Thoracic aorta (tissue), 2 donors: Measurements from ENCODE around the gene VAV2. TPM values are rescaled to one million over a fixed set of nuclear protein-coding genes. Genes with fewer than 3 reads are reported as not detected.

Experiments
- ATAC-seq: fragments of 150-250 bp; one replicate; pipeline ENCODE4 v1.8.0; 2017; ENCODE audit warnings: low read depth; ENCODE audit not compliant: insufficient number of reproducible peaks, low FRiP score
- DNase-seq: peaks from one replicate; pipeline ENCODE4 v3.0.0-alpha.2; 2020; ENCODE audit warnings: low spot score
- H3K27ac ChIP-seq, 2 donors: fragments of 200-600 bp; sonication (generic); 1 replicate in 1 of 2; 2 replicates in 1 of 2; pipeline ENCODE4 v1.5.1; 2016; ENCODE audit warnings: mild to moderate bottlenecking in 2 of 2, moderate library complexity in 2 of 2
- H3K27me3 ChIP-seq: fragments of 200-600 bp; sonication (generic); replicated peaks from 2 replicates; pipeline ENCODE4 v1.6.0; 2016; ENCODE audit warnings: mild to moderate bottlenecking; ENCODE audit not compliant: insufficient read depth
- H3K36me3 ChIP-seq: fragments of 200-600 bp; sonication (generic); one replicate; pipeline ENCODE4 v1.5.1; 2016
- H3K4me1 ChIP-seq, 2 donors: fragments of 200-600 bp; sonication (generic); 1 replicate in 1 of 2; 2 replicates in 1 of 2; pipeline versions ENCODE4 v1.5.1 to v1.6.0; 2016; ENCODE audit warnings: low read depth in 2 of 2, mild to moderate bottlenecking in 1 of 2; ENCODE audit not compliant: control insufficient read depth in 1 of 2
- H3K4me3 ChIP-seq: fragments of 200-600 bp; sonication (generic); 2 replicates; pipeline ENCODE4 v1.5.1; 2016; ENCODE audit warnings: mild to moderate bottlenecking
- H3K9me3 ChIP-seq: fragments of 200-600 bp; sonication (generic); 2 replicates; pipeline ENCODE4 v1.5.1; 2016
- total RNA-seq, 2 donors: library from RNA; depleted of rRNA; stranded (reverse); fragments of >200 nt; gene quantifications; one replicate each; pipeline versions ENCODE4 v1.1.0 to v1.2.3, GENCODE V29; 2016
- TF ChIP-seq, protein P1 (sequence below): fragments of 200-600 bp; sonication (generic); IDR thresholded peaks from one replicate; pipeline ENCODE4 v1.5.1; 2019; ENCODE audit warnings: antibody characterized with exemption

Gene VAV2
- total RNA-seq, 2 donors from 2014 or later: 10.1 to 11.5 TPM

DNA sequence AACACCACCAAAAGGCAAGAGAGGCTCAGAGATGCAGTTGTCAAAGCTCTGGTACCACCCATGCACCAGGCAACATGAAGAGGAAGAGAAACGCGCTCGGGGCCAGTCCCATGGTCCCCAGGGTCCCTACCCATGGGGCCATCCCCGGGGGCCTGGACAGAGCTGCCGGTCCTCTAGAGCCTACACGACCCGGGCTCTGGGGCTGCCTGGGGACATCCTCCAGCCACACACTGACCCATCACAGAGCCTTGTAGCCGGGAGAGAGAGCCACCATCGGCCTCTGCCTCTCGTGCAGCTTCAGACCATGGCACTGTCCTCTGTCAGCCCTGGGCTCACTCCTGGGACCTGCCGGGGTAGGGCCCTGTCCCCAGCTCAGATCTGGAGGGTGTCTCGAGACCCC, 23.7 kb downstream of the VAV2 start:
- no peaks in the 10 kb centered on the region for H3K36me3 ChIP-seq
- no peaks in the 10 kb centered on the region for H3K4me1 ChIP-seq
- H3K27me3 ChIP-seq: no peaks in the 10 kb centered on the region
- no peak overlapping the region for H3K4me3 ChIP-seq
- ATAC-seq (no peak), DNase-seq (no peak)
- TF ChIP-seq, protein P1, sequence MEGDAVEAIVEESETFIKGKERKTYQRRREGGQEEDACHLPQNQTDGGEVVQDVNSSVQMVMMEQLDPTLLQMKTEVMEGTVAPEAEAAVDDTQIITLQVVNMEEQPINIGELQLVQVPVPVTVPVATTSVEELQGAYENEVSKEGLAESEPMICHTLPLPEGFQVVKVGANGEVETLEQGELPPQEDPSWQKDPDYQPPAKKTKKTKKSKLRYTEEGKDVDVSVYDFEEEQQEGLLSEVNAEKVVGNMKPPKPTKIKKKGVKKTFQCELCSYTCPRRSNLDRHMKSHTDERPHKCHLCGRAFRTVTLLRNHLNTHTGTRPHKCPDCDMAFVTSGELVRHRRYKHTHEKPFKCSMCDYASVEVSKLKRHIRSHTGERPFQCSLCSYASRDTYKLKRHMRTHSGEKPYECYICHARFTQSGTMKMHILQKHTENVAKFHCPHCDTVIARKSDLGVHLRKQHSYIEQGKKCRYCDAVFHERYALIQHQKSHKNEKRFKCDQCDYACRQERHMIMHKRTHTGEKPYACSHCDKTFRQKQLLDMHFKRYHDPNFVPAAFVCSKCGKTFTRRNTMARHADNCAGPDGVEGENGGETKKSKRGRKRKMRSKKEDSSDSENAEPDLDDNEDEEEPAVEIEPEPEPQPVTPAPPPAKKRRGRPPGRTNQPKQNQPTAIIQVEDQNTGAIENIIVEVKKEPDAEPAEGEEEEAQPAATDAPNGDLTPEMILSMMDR: no peak
- H3K27ac ChIP-seq: no peak overlapping the region
- no peaks in the 10 kb centered on the region for H3K9me3 ChIP-seq

DNA sequence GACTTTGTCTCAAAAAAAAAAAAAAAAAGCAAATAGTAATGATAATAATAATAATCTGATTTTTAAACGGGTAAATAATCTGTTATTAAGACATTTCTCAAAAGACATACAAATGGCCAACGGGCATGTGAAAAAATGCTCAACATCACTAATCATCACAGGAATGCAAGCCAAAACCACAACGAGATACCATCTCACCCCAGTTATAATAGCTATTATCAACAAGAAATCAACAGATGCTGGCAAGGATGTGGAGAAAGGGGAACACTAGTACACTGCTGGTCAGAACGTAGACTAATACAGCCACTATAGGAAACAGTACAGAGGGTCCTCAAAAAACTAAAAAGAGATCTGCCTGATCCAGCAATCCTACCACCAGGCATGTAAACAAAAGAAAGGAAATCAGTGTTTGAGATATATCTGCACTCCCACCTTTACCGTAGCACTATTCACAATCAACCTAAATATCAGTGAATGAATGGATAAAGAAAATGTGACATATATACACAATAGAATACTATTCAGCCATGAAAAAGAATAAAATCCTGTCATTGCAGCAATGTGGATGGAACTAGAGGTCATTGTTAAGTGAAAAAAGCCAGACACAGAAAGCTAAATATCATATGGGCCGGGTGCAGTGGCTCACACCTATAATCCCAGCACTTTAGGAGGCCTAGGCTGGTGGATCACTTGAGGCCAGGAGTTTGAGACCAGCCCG, 24.9 kb downstream of the VAV2 start:
- H3K9me3 ChIP-seq: no peaks in the 10 kb centered on the region
- TF ChIP-seq, protein P1: no peak
- no peaks in the 10 kb centered on the region for H3K36me3 ChIP-seq
- ATAC-seq (no peak), DNase-seq (no peak)
- H3K27ac ChIP-seq: no peak overlapping the region
- no peaks in the 10 kb centered on the region for H3K4me1 ChIP-seq
- H3K4me3 ChIP-seq: no peak overlapping the region
- H3K27me3 ChIP-seq: no peaks in the 10 kb centered on the region

DNA sequence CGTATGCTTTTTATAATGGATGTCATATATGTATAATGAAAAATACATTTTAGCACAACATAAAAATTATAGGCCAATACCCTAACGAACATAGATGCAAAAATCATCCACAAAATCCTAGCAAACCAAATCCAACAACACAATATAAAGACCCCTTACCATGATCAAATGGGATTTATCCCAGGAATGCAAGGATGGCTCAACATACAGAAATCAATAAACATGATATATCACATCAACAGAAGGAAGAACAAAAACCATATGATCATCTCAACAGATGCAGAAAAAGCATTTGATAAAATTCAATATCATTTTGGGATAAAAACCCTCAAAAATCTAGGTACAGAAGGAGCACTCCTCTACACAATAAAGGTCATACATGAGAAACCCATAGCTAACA, 27.7 kb downstream of the VAV2 start:
- Histone ChIP-seq H3K4me1 (peaks cover 0 to 6% of the 10 kb centered on the region in 2 donors), H3K27me3 (no peaks in the 10 kb centered on the region), H3K27ac (no peak overlapping the region), H3K4me3 (no peak overlapping the region), H3K36me3 (no peaks in the 10 kb centered on the region), H3K9me3 (no peaks in the 10 kb centered on the region)
- no peak for ATAC-seq
- TF ChIP-seq, protein P1: no peak
- no peak for DNase-seq

DNA sequence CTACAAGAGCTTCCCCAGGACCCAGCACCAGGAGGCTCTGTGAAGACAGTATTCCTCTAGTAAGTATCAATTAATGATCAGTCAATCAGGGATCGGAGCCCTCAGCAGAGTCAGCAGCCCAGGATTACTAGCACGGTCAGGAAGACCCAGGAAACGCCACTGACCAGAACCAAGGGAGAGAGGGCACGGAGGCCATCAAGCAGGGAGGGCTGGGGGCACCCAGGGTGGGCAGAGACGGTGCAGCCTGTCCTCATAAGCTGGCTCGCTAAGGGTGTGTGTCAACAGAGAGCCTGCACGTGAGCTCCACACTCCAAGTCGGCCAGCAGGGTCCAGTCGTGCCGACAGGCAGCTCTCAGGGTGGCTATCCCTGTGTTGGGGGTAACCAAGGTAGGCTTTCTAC, 29.0 kb downstream of the VAV2 start:
- Histone ChIP-seq H3K27ac (no peak overlapping the region), H3K36me3 (no peaks in the 10 kb centered on the region), H3K4me1 (peaks cover 0 to 6% of the 10 kb centered on the region in 2 donors), H3K9me3 (no peaks in the 10 kb centered on the region), H3K4me3 (no peak overlapping the region), H3K27me3 (no peaks in the 10 kb centered on the region)
- ATAC-seq: no peak
- no peak for DNase-seq
- TF ChIP-seq, protein P1: no peak

DNA sequence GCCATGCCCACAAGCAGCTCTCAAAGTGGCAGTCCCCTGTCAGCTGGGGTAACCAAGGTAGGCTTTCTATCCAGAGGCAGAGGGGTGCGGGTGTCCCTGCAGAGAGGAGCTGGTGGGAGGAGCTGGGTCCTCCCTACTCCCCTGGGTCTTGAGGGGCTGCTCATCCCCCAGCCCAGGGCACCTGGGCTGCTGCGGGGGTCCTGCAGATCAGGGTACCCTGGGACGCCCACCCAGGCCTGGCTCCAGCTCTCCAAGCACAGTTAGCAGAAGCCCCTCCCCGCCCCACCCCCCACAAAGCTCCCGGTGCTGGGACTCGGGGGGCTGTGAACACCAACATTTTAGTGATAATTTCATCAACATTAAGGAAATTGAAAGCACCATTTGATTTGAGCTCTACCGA, 29.8 kb downstream of the VAV2 start:
- no peaks in the 10 kb centered on the region for H3K9me3 ChIP-seq
- no peaks in the 10 kb centered on the region for H3K36me3 ChIP-seq
- no peak overlapping the region for H3K27ac ChIP-seq
- no peak for DNase-seq
- peaks cover under 1 to 8% of the 10 kb centered on the region in 2 donors for H3K4me1 ChIP-seq
- no peak for ATAC-seq
- H3K4me3 ChIP-seq: no peak overlapping the region
- TF ChIP-seq, protein P1: no peak
- H3K27me3 ChIP-seq: no peaks in the 10 kb centered on the region
